HG03521 (cell line): ENCODE measurements around the gene TXNRD2.
"Not testable (repeated sequence)": the region's sequence is repeated elsewhere in the genome, so short reads cannot be mapped to it uniquely, and the experiment has no call there.

Experiments used
- ATAC-seq: cut with Tn5 transposase; IDR thresholded peaks from one replicate; pipeline ENCODE4 v1.9.1; 2021; ENCODE audit warnings: mild to moderate bottlenecking, moderate library complexity; ENCODE audit not compliant: unreplicated experiment

The TXNRD2 gene

GRCh38 chr22:19892257-19892879 is 49.2 kb downstream of the TXNRD2 start:
- no peak for ATAC-seq

DNA sequence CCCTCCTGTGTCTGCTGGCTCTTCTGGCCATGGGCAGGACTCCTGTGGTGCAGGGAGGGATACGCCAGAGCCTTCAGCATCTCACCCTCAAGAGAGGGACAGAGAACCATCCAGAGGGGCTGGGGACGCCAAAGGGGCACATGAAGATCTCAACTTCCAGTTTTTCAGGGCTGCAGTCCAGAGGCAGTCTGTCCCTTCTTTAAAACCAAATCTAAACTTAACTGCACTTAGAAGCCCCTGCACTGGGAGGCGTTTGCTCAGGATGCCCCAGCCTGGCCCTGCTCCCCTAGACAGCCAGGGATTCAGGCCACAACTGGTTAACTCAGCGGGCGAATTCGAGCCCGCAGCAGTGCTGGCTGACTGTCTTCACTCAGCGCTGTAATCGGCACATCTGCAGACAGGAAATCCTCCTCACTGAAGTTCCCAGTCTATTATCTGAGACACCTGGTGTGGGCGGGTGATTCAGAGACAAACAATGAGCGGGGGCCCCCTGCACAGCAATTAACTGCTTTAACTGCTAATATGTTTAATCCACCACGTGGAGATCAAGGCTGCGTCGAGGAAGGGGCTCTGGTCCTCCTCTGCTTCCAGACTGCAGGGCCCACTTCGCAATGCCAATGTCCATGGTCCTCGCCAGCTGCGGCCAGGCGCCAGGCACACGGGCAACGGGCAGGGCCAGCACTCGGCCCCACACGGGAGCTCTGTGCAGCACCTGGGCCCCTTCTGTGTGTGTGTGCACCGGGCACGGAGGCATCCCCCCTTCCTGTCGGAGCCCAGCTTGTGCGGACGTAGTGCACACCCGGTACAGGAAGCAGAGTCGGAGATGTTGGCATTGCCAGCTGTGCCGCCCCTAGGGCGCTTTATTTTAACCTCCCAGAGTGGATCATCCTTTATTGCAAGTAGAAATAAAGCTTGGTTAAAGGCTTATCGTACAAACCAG is 50.0 kb downstream of the TXNRD2 start:
- no peak for ATAC-seq

DNA sequence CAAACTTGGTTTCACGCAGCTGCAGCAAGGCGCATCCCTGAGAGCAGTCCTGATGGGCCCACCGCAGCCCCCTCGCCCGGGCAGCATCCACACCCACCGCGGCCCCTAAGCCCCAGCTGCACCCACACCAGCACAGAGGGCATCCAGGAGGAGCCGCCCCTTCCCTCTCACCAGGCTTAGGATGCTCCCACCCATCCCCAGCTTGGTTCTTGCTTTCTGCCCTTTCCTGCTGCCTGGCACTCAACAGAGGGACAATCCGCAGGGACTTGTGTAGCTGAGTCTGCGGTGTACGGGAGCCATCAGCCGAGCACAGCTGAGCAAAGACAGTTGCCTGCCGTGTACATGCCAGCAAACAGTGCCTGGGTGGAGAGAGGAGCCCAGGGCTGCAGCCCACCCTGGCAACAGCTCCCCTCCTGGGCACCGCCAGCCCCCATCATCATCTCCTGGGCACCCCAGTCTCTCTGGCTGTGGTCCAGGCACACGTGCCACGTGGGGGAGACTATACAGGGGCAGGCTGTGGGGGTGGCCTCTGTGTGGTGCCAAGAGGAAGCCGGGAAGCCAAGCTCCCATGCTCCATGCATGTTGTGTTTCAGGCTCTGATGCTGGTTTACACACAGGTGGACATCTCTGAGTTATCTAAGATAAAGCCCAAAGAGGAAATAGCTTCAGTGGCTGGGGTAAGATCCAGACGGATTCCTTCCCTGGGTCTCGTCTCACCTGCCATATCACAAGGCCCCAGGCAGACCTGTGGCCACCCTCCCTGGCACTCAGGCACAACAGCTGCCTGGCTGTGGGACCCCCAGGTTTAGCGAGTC is 50.9 kb downstream of the TXNRD2 start:
- no peak for ATAC-seq

- no peak for ATAC-seq
Observed at GRCh38 chr22:19889951-19890350, 51.7 kb downstream of the TXNRD2 start.

DNA sequence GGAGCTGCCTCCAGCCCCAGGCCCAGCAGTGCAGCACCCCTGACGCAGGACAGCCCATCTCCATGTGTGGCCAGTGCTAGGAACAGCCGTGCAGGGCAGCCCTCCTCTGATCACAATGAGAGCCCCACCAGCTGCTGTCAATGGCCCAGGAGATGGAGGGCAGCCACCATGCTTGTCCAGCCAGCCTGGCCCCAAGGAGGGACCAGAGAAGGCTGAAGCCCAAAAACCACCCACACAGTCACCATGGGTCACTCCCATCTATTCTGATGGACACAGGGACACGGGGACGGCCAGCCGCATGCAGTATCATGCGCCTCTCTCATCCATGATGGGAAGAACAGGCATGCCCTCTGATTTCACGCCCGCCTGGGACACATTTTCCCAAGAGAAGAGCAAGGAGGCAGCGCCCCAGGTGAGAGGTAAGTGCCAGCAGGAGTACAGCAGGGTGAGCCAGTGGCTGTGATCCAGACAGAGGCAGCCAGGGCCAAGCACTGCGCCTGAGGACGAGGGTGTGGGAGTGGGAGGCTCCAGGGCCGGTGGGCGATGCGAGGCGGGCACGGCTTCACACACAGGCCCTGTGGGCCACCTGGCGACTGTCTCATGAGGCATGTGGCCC is 53.4 kb downstream of the TXNRD2 start:
- no peak for ATAC-seq

DNA sequence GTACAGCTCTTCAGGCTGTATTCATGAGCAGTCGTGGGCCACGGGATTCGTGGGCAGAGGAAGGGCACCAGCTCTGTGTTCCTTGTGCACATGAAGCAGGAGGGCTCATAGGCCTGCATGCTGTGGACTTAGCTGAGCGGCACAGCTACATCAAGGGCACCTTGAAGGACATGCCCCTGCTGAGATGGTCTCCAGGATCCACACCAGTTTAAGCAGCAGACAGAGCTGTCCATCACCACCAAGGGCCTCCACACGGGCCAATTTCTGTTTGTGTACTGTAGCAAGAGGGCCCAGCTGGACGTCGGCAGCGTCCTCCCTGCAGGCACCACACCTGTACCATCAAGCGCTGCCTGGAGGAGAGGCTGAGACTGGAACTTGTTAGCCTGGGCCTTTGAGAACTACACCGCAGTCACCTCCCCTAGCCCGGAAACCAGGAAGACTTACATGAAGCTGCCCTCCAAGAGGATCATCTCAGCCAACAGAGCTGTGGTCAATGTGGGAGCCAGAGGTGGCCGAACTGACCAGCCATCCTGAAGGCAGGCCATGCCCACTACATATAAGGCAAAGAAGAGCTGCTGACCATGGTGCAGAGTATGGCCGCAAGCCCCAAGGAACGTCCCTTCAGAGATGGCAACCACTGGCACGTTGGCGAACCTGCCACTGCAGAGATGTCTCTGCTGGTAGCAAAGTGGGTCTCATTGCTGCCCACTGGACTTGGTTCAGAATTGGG is 54.2 kb downstream of the TXNRD2 start:
- ATAC-seq = no peak

- no peak for ATAC-seq
Observed at GRCh38 chr22:19886605-19887255, 54.9 kb downstream of the TXNRD2 start.

GRCh38 chr22:19885841-19886592 is 55.6 kb downstream of the TXNRD2 start:
- ATAC-seq = no peak

GRCh38 chr22:19884954-19885751 is 56.5 kb downstream of the TXNRD2 start:
- ATAC-seq = no peak

GRCh38 chr22:19884161-19884953 is 57.3 kb downstream of the TXNRD2 start:
- no peak for ATAC-seq

DNA sequence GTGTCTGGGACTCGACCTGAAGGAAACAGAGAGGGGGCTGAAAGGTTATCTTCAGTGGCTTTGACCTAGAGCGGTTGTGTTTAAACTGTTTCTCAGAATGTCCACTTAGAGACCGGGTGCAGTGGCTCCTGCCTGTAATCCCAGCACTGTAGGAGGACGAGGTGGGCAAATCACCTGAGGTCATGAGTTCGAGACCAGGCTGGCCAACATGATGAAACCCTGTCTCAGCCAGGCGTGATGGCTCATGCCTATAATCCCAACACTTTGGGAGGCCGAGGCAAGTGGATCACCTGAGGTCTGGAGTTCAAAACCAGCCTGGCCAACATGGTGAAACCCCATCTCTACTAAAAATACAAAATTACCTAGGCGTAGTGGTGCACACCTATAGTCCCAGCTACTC is 58.2 kb downstream of the TXNRD2 start:
- ATAC-seq = not testable (repeated sequence)

DNA sequence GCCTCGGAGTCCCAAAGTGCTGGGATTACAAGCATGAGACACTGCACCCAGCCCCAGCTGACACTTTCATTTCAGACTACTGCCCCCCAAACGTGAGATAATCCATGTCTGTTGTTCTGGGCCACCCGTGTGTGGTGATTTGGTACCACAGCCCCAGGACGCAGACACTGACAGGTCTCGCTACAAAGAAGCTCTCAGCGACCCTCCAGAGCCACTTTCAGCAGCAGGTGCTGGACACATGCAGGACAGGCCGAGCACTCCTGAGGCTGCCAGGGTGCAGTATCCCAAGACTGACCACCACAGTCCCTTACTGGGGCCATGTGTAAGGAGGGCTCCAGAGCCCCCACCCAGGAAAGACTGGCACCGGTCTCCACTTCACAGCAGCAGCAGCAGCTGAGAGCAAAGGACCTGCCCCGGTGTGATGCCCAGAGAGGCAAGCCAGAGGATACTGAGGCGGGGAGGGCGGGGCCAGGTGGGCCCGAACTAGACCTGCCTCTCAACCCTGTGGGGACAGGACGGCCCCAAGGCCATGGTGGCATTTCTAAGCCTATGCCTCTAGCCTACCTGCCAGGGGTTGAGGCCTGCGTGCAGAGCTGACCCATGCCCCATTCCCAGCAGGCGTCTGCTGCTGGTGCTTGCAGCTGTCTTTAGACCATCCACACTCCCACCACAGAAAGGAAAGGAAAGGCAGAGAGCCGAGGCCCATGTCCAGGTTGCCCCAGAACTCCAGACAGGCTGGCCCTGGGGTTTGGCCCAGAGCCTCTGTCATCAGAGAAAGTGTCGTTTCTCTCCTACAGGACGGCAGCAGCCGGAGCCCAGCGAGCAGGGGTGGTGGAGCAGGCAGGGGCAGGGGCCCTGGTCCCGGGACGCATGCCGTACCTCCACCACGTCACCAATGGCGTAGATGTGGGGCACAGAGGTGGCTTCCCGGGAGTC is 58.9 kb downstream of the TXNRD2 start:
- no peak for ATAC-seq

GRCh38 chr22:19880786-19881569 is 60.6 kb downstream of the TXNRD2 start:
- no peak for ATAC-seq

DNA sequence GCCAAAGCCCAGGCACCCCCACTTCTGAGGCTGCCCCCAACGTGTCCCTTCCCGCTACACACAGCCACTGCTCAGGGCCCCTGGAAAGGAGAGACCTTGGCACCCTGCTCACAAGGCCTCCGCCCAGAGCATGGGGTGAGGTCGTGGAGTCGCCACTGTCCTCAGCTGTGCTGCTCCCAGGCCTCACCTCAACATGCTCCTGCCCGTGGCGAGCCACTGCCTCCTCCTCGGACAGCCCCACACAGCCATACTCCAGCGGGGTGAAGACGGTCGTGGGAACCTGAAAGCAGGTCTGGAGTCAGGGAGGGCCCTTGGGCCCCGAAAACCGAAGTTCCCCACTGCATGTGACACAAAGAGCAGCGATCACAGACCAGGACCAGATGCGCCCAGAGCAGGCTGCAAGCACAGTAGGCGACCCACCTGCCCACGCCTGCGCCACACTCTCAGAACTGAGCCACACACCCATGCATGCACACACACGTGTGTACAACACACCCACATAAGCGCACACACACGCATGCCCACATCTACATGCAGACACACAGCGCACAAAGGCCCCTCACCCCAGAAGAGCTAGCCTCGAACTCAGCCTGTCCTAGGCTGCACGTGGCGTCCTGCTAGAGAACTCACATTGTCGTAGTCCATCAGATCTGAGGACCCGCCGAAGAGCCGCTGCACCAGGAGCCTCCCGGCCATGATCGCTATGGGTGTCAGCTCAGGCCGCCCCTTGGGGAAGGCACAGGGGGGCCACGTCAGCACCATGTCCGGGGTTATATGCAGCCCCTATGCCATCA is 61.4 kb downstream of the TXNRD2 start:
- no peak for ATAC-seq

- no peak for ATAC-seq
Observed at GRCh38 chr22:19879643-19879991, 62.0 kb downstream of the TXNRD2 start.
